Measurements from ENCODE around the gene HPCAL4. TPM values are rescaled to one million over a fixed set of nuclear protein-coding genes. Genes with fewer than 3 reads are reported as not detected.

Gene HPCAL4
- total RNA-seq, 1 donor from 2014 or later: not detected

GRCh38 chr1:39656391-39656790 lies 34.8 kb downstream of the HPCAL4 start:
- Mint-ChIP-seq H3K4me3 (ENCODE audit: unreplicated experiment) (no peak overlapping the region), H3K4me1 (ENCODE audit: unreplicated experiment) (peaks cover 11% of the 10 kb centered on the region), H3K27ac (ENCODE audit: unreplicated experiment) (no peak overlapping the region), H3K27me3 (ENCODE audit: unreplicated experiment) (peaks cover 27% of the 10 kb centered on the region), H3K36me3 (ENCODE audit: unreplicated experiment) (no peaks in the 10 kb centered on the region), H3K9me3 (ENCODE audit: unreplicated experiment) (no peaks in the 10 kb centered on the region)
- TF ChIP-seq CTCF (IDR thresholded peaks at IDR 0.05): no peak
- no peak for DNase-seq (ENCODE audit: extremely low spot score, unreplicated experiment)

- H3K36me3 Mint-ChIP-seq (ENCODE audit: unreplicated experiment): no peaks in the 10 kb centered on the region
- H3K27me3 Mint-ChIP-seq (ENCODE audit: unreplicated experiment): peaks cover 27% of the 10 kb centered on the region
Observed at GRCh38 chr1:39655578-39656268, 35.5 kb downstream of the HPCAL4 start.

GRCh38 chr1:39654291-39654690 lies 36.9 kb downstream of the HPCAL4 start:
- Mint-ChIP-seq H3K27ac (ENCODE audit: unreplicated experiment) (no peak overlapping the region), H3K4me3 (ENCODE audit: unreplicated experiment) (no peak overlapping the region), H3K4me1 (ENCODE audit: unreplicated experiment) (peaks cover 11% of the 10 kb centered on the region), H3K27me3 (ENCODE audit: unreplicated experiment) (peaks cover 27% of the 10 kb centered on the region), H3K9me3 (ENCODE audit: unreplicated experiment) (no peaks in the 10 kb centered on the region), H3K36me3 (ENCODE audit: unreplicated experiment) (no peaks in the 10 kb centered on the region)
- no peak for DNase-seq (ENCODE audit: extremely low spot score, unreplicated experiment)
- no peak for TF ChIP-seq CTCF (IDR thresholded peaks at IDR 0.05)

More at GRCh38 chr1:39655578-39656268, 35.5 kb downstream of the HPCAL4 start:
- no peak for TF ChIP-seq CTCF (IDR thresholded peaks at IDR 0.05)
- no peak for DNase-seq (ENCODE audit: extremely low spot score, unreplicated experiment)
- peaks cover 11% of the 10 kb centered on the region for H3K4me1 Mint-ChIP-seq (ENCODE audit: unreplicated experiment)
- H3K27ac Mint-ChIP-seq (ENCODE audit: unreplicated experiment): no peak overlapping the region
- no peak overlapping the region for H3K4me3 Mint-ChIP-seq (ENCODE audit: unreplicated experiment)
- H3K9me3 Mint-ChIP-seq (ENCODE audit: unreplicated experiment): no peaks in the 10 kb centered on the region

GRCh38 chr1:39653546-39654031 lies 37.6 kb downstream of the HPCAL4 start:
- H3K4me3 Mint-ChIP-seq (ENCODE audit: unreplicated experiment): no peak overlapping the region
- no peak overlapping the region for H3K27ac Mint-ChIP-seq (ENCODE audit: unreplicated experiment)
- peaks cover 11% of the 10 kb centered on the region for H3K4me1 Mint-ChIP-seq (ENCODE audit: unreplicated experiment)
- DNase-seq (ENCODE audit: extremely low spot score, unreplicated experiment): peak; percentile 90
- TF ChIP-seq CTCF (IDR thresholded peaks at IDR 0.05): peak; percentile 94
- no peaks in the 10 kb centered on the region for H3K36me3 Mint-ChIP-seq (ENCODE audit: unreplicated experiment)
- H3K9me3 Mint-ChIP-seq (ENCODE audit: unreplicated experiment): no peaks in the 10 kb centered on the region
- peaks cover 27% of the 10 kb centered on the region for H3K27me3 Mint-ChIP-seq (ENCODE audit: unreplicated experiment)

- Mint-ChIP-seq H3K27me3 (ENCODE audit: unreplicated experiment) (peaks cover 27% of the 10 kb centered on the region), H3K4me3 (ENCODE audit: unreplicated experiment) (no peak overlapping the region), H3K4me1 (ENCODE audit: unreplicated experiment) (peaks cover 8% of the 10 kb centered on the region), H3K27ac (ENCODE audit: unreplicated experiment) (no peak overlapping the region), H3K36me3 (ENCODE audit: unreplicated experiment) (no peaks in the 10 kb centered on the region), H3K9me3 (ENCODE audit: unreplicated experiment) (no peaks in the 10 kb centered on the region)
- DNase-seq (ENCODE audit: extremely low spot score, unreplicated experiment): no peak
- no peak for TF ChIP-seq CTCF (IDR thresholded peaks at IDR 0.05)
Observed at GRCh38 chr1:39652554-39652953, 38.7 kb downstream of the HPCAL4 start.
